GM21737 (cell line): ENCODE data around the gene S100A1.

Experiments used
- ATAC-seq: cut with Tn5 transposase; IDR thresholded peaks from one replicate; pipeline ENCODE4 v1.9.1; 2021; ENCODE audit warnings: mild to moderate bottlenecking, moderate library complexity; ENCODE audit not compliant: unreplicated experiment

S100A1 gene

DNA sequence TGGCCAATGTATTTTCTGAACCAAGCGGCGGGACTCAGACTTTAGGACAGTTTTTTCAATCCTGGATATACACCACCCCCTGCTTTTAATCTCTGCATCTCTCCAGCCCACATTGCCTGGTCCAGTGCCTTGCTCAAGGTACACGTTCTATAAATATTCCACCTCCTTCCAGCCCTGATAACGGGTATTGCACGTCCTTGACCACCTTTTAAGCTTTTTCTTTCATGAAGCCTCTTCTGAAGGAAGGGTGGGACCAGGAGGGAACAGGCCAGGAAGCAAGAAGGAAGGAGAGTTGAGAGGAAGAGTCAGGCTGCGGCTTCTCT is 18.7 kb upstream of the S100A1 start:
- ATAC-seq: no peak

DNA sequence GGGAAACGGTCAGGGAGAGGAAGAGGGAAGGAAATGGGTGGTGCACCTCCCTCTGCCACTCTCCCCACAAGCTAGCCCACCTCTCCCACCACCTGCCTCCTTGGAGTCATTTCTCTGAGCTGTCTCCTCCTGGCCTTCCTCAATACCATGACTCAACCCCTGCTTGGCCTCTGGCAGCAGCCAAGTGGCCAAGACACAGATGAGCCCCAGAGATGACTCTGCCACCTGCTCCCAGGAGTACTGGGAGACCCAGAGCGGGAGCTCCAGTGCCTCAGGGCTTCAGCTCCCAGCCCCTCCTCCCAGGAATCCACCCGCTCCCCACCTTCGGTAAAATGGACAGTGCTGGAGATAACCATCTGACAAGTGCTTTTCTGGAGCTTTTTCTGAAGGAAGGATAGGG is 17.9 kb upstream of the S100A1 start:
- no peak for ATAC-seq

- ATAC-seq: no peak
These were observed 17.4 kb upstream of the S100A1 start for GRCh38 chr1:153610811-153611301.

DNA sequence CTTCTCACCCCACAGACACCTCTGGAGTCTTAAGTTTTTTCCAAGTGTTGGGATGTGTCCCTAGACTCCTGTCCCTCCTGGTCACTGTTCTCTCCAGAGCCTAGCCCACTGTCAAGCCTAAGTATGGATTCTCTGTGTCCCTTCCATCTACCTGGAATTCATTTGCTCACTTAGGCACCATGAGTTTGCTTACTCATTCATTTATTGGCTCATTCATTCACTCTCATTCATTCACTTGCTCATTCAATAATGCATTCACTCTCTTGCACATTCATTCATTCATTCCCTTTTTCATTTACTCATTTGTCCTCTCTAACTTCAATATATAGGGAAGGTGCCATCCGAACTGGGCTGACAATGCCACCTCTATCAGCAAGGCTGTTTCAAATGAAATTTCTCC is 16.9 kb upstream of the S100A1 start:
- ATAC-seq: no peak

DNA sequence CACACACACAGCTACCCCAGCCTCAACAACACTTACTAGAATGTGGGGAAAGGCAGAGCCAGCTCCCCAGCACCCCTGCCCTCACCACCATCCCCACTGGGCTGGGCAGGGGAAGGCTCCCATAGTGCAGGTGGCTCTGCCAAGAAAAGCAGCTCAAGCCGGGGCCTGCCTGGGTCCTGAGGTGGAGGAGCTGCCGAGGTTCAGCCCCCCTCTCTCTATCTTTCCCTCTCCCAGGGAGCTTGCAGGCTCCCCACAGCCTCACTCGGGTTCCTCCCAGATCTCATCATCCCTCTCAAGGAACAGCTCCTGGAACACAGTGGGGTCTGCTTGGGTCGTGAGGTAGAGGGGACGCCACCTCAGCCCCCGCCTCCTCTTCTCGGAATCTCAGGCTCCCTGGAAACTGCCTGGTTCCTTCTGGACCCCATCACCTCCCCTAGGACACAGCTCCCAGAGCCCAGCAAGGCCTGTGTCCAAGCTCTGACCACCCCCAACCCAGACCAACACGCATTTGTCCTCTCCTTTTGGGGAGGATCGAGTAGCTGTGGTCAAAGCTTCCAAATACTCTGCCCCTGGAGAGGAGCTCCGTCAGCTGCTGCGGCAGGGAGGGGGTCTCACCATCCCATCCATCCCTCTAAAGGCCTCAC is 16.0 kb upstream of the S100A1 start:
- ATAC-seq: no peak

- ATAC-seq: no peak
These were observed 15.4 kb upstream of the S100A1 start, which contains the start of gene S100A16 for GRCh38 chr1:153612755-153613331. Gene S100A16, minus strand, starts transcription at chr1:153613137. Its CDS starts 4,986 bp downstream, at chr1:153608151.

DNA sequence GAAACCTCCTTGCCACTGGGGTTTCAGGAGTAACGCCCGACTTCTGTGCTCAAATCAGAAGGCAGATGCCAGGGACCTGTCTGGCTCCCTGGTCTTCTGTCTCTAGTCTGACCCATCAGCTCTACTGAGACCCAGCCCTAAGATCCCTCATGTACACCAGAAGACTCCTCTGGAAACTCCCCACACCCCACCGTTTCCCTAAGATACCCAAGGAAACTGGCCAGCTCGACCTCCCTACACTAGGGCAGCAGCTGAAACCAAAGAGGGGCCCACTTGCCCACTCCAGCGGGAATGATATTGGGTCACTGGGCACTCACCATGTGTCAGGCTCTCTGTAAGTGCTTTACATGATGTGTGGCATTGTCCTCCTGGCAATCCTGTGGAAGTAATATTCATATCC is 14.8 kb upstream of the S100A1 start:
- no peak for ATAC-seq

DNA sequence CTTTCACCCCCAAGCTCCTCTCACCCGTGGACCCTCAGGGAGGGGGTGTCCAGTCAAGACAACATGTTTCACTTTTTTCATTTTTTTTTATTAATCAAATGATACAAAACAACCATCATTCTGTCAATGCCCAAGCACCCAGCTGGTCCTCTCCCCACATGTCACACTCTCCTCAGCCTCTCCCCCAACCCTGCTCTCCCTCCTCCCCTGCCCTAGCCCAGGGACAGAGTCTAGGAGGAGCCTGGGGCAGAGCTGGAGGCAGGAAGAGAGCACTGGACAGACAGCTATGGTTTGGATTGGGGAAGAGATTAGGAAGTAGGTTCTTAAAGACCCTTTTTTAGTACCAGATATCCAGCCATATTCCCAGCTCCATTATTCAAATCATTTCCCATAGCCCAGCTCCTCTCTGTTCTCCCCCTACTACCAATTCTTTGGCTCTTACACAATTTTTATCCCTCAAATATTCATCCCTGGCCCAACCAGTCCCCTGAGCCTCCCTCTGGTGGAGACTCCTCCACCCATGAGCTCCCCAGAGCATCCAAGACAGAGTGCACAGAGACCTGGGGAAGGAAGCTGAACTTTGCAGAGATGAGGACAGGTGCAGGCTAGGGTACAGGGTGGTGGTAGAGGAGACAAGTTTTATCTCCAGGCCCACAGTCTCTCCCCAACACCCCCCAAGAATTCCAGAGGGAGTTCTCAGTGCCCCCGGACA is 13.9 kb upstream of the S100A1 start:
- no peak for ATAC-seq

DNA sequence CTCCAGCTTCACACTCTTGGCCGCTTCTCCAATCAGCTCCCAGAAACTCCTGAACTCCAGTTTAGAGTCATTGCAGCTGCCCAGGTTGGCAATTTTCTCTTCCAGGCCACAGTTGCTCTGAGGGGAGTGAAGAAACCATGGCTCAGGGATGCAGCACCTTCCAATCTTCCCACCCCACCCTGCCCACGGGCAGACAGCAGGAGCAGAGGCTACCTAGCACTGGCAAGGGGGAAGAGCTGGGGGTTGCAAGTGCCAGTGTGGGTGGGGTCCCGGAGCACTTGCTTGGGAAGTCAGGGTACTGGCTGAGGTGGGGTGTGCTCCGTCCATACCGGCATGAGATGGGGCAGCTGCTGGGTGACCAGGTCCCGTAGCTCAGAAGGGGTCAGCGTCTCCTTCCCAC is 13.3 kb upstream of the S100A1 start:
- no peak for ATAC-seq

DNA sequence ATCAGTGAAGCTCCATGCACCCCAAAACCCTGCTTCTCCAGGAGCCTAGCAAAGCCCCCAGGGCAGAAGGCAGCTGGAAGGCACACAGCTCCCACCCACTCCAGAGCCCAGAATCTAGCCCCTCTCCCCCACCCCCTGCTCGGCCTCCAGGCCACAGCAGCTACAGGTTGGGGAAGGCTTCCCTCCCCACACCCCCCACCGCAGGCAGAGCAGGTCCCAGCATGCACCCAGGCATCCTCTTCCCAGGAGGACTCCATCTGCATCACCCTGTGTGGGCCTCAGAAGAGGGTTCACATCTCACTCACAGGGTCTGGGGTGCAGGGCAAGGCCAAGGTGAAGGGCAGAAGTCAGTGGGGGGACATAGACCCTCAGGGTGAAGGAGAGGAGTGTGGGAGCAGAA is 12.8 kb upstream of the S100A1 start:
- no peak for ATAC-seq

GRCh38 chr1:153616144-153616916 is 11.9 kb upstream of the S100A1 start, which contains the start of gene S100A14:
Gene S100A14, minus strand, starts transcription at chr1:153616325. Its CDS starts 467 bp downstream, at chr1:153615858.
- no peak for ATAC-seq

DNA sequence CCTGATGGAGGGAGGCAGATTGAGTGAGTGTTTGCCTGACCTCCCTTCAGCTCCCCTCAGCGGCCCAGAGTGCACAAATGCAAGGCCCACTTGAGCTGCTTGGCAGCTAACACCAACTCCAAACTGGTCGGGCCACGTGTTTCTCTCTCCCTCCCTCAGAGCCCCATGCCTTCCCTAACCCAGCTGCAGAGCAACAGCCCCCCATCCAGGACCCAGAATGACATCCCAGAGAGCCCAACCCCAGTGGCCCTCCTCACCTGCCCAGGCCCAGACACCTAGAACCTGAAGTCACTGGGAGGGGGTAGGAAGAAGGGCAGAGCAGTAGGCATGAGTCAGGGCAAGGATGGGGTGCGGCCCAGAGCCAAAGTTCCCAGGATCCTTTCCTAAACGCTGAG is 11.3 kb upstream of the S100A1 start:
- no peak for ATAC-seq

- ATAC-seq: no peak
These were observed 10.6 kb upstream of the S100A1 start for GRCh38 chr1:153617663-153618062.

DNA sequence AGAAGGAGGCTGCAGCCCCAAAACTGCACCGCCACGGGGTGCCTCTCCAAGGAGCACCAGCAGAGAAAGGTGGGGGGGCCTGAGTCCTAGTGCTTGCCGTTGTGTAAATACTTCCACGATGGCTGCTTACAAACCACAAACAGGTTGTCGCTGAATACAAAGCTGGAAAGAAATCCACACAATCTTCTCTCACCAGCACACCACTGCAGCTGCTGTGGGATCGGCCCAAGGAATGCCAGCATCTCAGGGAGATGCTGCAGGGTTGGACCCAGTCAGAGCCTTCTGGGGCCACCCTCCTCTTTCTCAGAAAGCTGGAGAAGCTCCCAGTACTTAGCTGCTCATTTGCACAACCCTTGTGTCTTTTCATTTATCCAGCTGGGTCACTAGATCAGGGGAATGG is 9.1 kb upstream of the S100A1 start:
- ATAC-seq: no peak

GRCh38 chr1:153623101-153623500 is 5.1 kb upstream of the S100A1 start:
- no peak for ATAC-seq

GRCh38 chr1:153624965-153625611 is 3.1 kb upstream of the S100A1 start:
- no peak for ATAC-seq

GRCh38 chr1:153626477-153626903 is 1.7 kb upstream of the S100A1 start:
- ATAC-seq: no peak

GRCh38 chr1:153626904-153627714 is 1.1 kb upstream of the S100A1 start, which contains the start of gene S100A13:
Gene S100A13, minus strand, starts transcription at chr1:153627505. Its CDS starts 1,033 bp downstream, at chr1:153626472.
- no peak for ATAC-seq

GRCh38 chr1:153628638-153629342 is 556 bp downstream of the S100A1 start:
- ATAC-seq: no peak
